ENCODE measurements around the gene MCC.
A peak's percentile ranks its signal among the peaks of the same experiment; 100 is the strongest.

Gene MCC

DNA sequence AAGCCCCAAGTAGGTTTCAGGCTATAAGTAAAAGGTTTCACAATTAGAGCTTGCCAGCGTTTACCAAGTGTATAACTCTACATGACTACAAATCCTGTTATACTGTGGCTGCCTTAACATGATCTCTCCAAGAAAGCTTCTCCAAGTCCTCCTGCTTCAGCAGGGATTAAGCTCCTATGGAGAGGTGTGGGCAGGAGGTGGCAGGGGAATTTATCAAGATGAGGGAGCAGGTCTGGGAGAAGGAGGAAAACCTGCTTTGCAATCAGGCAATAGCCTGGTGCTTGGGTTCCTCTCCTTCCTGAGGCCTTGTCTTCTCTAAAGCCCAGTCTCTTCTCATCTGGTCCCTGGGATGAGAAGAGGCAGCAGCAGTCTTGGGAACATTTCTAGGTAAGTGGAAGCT, 188.7 kb downstream of the MCC start:
- Histone ChIP-seq H2AFZ (ENCODE audit: low read length) (no peak overlapping the region), H3K9me3 (replicated peaks; ENCODE audit: insufficient read depth, low read length) (no peaks in the 10 kb centered on the region), H3K27ac (ENCODE audit: low read length) (no peak overlapping the region), H3K79me2 (ENCODE audit: low read length) (0 out of 2 replicates have a peak, but pooled peaks cover 13% of the 10 kb centered on the region), H3K4me2 (ENCODE audit: low read depth, low read length) (no peak overlapping the region), H3K27me3 (replicated peaks; ENCODE audit: insufficient read depth, low read length) (no peaks in the 10 kb centered on the region), H3K9ac (ENCODE audit: low read length) (no peak overlapping the region), H3K36me3 (replicated peaks; ENCODE audit: insufficient read depth, low read length) (no peaks in the 10 kb centered on the region), H3K4me3 (ENCODE audit: low read length) (no peak overlapping the region), H3F3A (ENCODE audit: insufficient read depth, low read length) (0 out of 2 replicates have a peak, but pooled peaks cover 9% of the 10 kb centered on the region), H3K4me1 (ENCODE audit: low read length) (peaks cover 9% of the 10 kb centered on the region; the same call in 1 of the 2 replicates), H4K20me1 (ENCODE audit: insufficient read depth, low read length) (no peaks in the 10 kb centered on the region), H3K9me2 (replicated peaks; ENCODE audit: insufficient read depth, low read length) (no peaks in the 10 kb centered on the region)
- TF ChIP-seq CTCF (IDR thresholded peaks at IDR 0.05; ENCODE audit: low read length) (no peak), EZH2phosphoT487 (IDR thresholded peaks at IDR 0.05; ENCODE audit: low read length) (no peak), EZH2 (optimal IDR thresholded peaks at IDR 0.05; ENCODE audit: low read depth, low read length) (no peak)
- no peak for DNase-seq

DNA sequence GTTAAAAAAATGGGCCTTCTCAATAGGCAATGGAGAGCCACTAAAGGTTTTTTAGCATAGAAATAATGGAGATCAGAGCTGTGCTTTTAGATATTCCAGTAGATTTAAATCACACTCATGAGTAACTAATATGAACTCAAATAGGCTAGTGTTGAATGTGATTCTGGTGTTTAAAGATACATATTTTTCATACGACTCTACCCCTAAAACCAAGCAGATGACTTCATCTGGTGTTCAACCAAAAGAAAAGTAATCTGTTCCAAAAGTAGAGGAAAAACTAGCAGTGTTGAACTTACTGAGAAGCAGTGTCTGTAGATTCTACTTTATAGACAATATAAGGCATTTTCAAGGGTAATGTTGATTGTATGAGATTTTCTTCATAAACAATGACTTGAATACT, 191.6 kb downstream of the MCC start:
- Histone ChIP-seq H3K36me3 (replicated peaks; ENCODE audit: insufficient read depth, low read length) (no peaks in the 10 kb centered on the region), H3K4me2 (ENCODE audit: low read depth, low read length) (no peak overlapping the region), H3F3A (ENCODE audit: insufficient read depth, low read length) (0 out of 2 replicates have a peak, but pooled peaks cover 16% of the 10 kb centered on the region), H3K27me3 (replicated peaks; ENCODE audit: insufficient read depth, low read length) (no peaks in the 10 kb centered on the region), H3K9ac (ENCODE audit: low read length) (no peak overlapping the region), H3K4me1 (ENCODE audit: low read length) (peaks cover 10% of the 10 kb centered on the region; the same call in 1 of the 2 replicates), H3K27ac (ENCODE audit: low read length) (no peak overlapping the region), H3K4me3 (ENCODE audit: low read length) (no peak overlapping the region), H4K20me1 (ENCODE audit: insufficient read depth, low read length) (0 out of 2 replicates have a peak, but pooled peaks cover 6% of the 10 kb centered on the region), H3K9me2 (replicated peaks; ENCODE audit: insufficient read depth, low read length) (no peaks in the 10 kb centered on the region), H3K79me2 (ENCODE audit: low read length) (peaks cover 42% of the 10 kb centered on the region), H3K9me3 (replicated peaks; ENCODE audit: insufficient read depth, low read length) (no peaks in the 10 kb centered on the region), H2AFZ (ENCODE audit: low read length) (no peak overlapping the region)
- no peak for TF ChIP-seq EZH2 (optimal IDR thresholded peaks at IDR 0.05; ENCODE audit: low read depth, low read length)
- TF ChIP-seq CTCF (IDR thresholded peaks at IDR 0.05; ENCODE audit: low read length), result no peak
- no peak for TF ChIP-seq EZH2phosphoT487 (IDR thresholded peaks at IDR 0.05; ENCODE audit: low read length)
- no peak for DNase-seq

DNA sequence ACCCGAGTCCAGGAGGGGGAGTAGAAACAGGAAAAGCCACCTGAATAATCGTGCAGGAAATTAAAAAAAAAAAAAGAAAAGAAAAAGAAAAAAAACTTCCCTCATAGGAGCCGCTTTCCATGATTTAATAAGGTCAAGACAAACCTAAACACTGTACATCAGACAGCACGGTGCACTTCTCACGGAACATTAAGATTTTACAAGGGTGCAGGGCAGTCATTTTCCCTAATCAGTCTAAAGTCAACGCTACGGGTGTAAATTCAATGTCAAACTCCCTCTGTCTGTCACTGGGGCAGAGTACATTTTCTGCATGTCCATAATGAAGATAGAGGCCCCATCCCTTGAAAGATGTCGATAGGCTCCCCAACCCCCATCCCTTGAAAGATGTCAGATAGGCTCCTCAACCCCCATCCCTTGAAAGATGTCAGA, 193.1 kb downstream of the MCC start:
- TF ChIP-seq CTCF (IDR thresholded peaks at IDR 0.05; ENCODE audit: low read length), result 0 out of 2 replicates have a peak, but pooled peaks have one; percentile 4
- TF ChIP-seq EZH2phosphoT487 (IDR thresholded peaks at IDR 0.05; ENCODE audit: low read length), result no peak
- Histone ChIP-seq H3K4me2 (ENCODE audit: low read depth, low read length) (peak overlapping the region; percentile 65), H3K79me2 (ENCODE audit: low read length) (peaks cover 57% of the 10 kb centered on the region), H3K9me3 (replicated peaks; ENCODE audit: insufficient read depth, low read length) (no peaks in the 10 kb centered on the region), H3F3A (ENCODE audit: insufficient read depth, low read length) (0 out of 2 replicates have a peak, but pooled peaks cover 16% of the 10 kb centered on the region), H3K27ac (ENCODE audit: low read length) (peak overlapping the region; percentile 15; the same call in 1 of the 2 replicates), H3K36me3 (replicated peaks; ENCODE audit: insufficient read depth, low read length) (no peaks in the 10 kb centered on the region), H2AFZ (ENCODE audit: low read length) (peak overlapping the region; percentile 41; the same call in 1 of the 2 replicates), H3K9me2 (replicated peaks; ENCODE audit: insufficient read depth, low read length) (no peaks in the 10 kb centered on the region), H3K9ac (ENCODE audit: low read length) (peak overlapping the region; percentile 78; the same call in 1 of the 2 replicates), H3K4me3 (ENCODE audit: low read length) (peak overlapping the region; percentile 93), H3K27me3 (replicated peaks; ENCODE audit: insufficient read depth, low read length) (no peaks in the 10 kb centered on the region), H4K20me1 (ENCODE audit: insufficient read depth, low read length) (0 out of 2 replicates have a peak, but pooled peaks cover 13% of the 10 kb centered on the region), H3K4me1 (ENCODE audit: low read length) (peaks cover 20% of the 10 kb centered on the region)
- DNase-seq, result no peak

All from MM.1S (cell line).